HG03139 (cell line): ENCODE results near the gene RAB8B.

Experiments
- ATAC-seq: cut with Tn5 transposase; IDR thresholded peaks from one replicate; pipeline ENCODE4 v1.9.1; 2021; ENCODE audit not compliant: unreplicated experiment

RAB8B gene

GRCh38 chr15:63305260-63305659 is 115.9 kb downstream of the RAB8B start:
- ATAC-seq = no peak

GRCh38 chr15:63306492-63307073 is 117.2 kb downstream of the RAB8B start:
- no peak for ATAC-seq

GRCh38 chr15:63308491-63308890 is 119.1 kb downstream of the RAB8B start:
- ATAC-seq = no peak

GRCh38 chr15:63308947-63309346 is 119.5 kb downstream of the RAB8B start:
- no peak for ATAC-seq

GRCh38 chr15:63310646-63311045 is 121.2 kb downstream of the RAB8B start:
- no peak for ATAC-seq

GRCh38 chr15:63312286-63312685 is 122.9 kb downstream of the RAB8B start:
- ATAC-seq = no peak

- no peak for ATAC-seq
Measured at GRCh38 chr15:63313825-63314224, 124.4 kb downstream of the RAB8B start.

- no peak for ATAC-seq
Measured at GRCh38 chr15:63314409-63314808, 125.0 kb downstream of the RAB8B start.
